ENCODE data around the gene EXOC2. TPM values are rescaled to one million over a fixed set of nuclear protein-coding genes. Genes with fewer than 3 reads are reported as not detected.

EXOC2 gene
- total RNA-seq, 4 donors from 2014 or later: 19.5 to 23.6 (median 20.9) TPM

DNA sequence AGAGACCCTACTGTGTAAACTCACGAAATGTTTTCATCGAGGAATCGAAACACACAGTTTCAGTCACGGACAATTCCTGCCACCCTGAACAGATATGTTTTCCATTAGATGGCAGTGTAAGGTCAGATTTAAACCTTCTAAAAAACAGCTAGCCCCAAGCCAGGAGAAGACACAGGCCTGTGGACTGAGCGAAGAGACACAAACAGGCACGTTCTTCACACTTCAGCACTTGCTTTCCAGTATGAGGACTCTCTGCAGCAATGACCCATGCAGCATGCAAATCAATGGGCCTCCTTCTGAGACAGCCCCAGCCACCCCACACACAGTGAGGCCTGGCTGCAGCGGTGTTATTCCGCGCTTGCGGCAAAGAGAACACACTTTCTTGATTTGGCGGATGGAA is 68.0 kb downstream of the EXOC2 start:
- no peak overlapping the region for H3K4me3 ChIP-seq (ENCODE audit: low read depth, poor library complexity, severe bottlenecking)
- 89 to 91% methylated on average over 11 of the region's 11 CpGs for WGBS, 2 donors
- intact Hi-C loops (cut with DNase I; ENCODE audit: low total_unique reads): no loop called here
- DNase-seq (ENCODE audit: low spot score in 2 of 2): no peak
- TF ChIP-seq POLR2A (IDR thresholded peaks at IDR 0.05): no peak
- TF ChIP-seq, protein P1, sequence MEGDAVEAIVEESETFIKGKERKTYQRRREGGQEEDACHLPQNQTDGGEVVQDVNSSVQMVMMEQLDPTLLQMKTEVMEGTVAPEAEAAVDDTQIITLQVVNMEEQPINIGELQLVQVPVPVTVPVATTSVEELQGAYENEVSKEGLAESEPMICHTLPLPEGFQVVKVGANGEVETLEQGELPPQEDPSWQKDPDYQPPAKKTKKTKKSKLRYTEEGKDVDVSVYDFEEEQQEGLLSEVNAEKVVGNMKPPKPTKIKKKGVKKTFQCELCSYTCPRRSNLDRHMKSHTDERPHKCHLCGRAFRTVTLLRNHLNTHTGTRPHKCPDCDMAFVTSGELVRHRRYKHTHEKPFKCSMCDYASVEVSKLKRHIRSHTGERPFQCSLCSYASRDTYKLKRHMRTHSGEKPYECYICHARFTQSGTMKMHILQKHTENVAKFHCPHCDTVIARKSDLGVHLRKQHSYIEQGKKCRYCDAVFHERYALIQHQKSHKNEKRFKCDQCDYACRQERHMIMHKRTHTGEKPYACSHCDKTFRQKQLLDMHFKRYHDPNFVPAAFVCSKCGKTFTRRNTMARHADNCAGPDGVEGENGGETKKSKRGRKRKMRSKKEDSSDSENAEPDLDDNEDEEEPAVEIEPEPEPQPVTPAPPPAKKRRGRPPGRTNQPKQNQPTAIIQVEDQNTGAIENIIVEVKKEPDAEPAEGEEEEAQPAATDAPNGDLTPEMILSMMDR (IDR thresholded peaks at IDR 0.05): no peak

DNA sequence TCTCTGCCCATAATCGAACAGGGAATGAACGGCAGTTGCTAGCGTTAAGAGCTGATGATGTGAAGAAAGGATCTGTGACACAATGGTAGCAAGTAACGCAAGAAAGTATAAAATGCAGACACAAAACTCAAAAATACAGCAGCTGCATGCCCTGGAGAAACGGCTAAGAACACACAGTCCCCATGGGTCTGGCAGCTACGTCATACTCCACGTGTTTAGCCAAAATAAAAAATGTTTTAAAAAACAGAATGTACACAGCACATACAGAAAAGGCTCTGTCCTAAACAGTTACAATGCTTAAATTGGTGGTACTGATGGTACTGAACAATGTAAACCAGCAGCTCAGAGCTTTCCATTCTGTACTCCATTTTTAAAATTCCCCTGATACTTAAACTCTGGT is 70.5 kb downstream of the EXOC2 start:
- WGBS, 2 donors: 90 to 92% methylated on average over 7 of the region's 7 CpGs
- no peak overlapping the region for H3K4me3 ChIP-seq (ENCODE audit: low read depth, poor library complexity, severe bottlenecking)

DNA sequence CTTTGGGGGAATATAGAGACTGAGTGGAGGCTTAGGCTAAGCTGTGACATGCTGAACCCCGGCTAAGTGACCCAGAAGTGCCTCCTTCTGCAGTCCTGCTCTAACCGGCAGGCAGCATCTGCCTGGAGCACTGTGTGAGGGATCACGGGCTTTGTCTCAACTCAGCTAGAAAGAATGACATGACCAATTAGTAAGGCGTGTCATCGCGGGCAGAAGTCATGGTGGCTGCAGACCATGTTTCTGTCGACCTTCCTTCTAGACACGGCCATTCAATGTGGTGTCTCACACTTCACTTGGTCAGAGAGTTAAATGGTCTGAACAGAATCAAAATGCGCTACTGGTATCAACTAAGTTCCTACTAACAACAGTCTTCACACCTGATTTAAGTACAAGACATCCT is 71.0 kb downstream of the EXOC2 start:
- TF ChIP-seq, protein P1 (IDR thresholded peaks at IDR 0.05): no peak
- TF ChIP-seq POLR2A (IDR thresholded peaks at IDR 0.05): no peak
- H3K4me3 ChIP-seq (ENCODE audit: low read depth, poor library complexity, severe bottlenecking): no peak overlapping the region
- DNase-seq (ENCODE audit: low spot score in 2 of 2): no peak
- WGBS, 2 donors: 89 to 92% methylated on average over 9 of the region's 9 CpGs
- intact Hi-C loops (cut with DNase I; ENCODE audit: low total_unique reads): no loop called here

More for the DNA sequence above, 70.5 kb downstream of the EXOC2 start:
- no peak for TF ChIP-seq POLR2A (IDR thresholded peaks at IDR 0.05)
- TF ChIP-seq, protein P1 (IDR thresholded peaks at IDR 0.05): no peak
- intact Hi-C loops (cut with DNase I; ENCODE audit: low total_unique reads): no loop called here
- no peak for DNase-seq (ENCODE audit: low spot score in 2 of 2)

DNA sequence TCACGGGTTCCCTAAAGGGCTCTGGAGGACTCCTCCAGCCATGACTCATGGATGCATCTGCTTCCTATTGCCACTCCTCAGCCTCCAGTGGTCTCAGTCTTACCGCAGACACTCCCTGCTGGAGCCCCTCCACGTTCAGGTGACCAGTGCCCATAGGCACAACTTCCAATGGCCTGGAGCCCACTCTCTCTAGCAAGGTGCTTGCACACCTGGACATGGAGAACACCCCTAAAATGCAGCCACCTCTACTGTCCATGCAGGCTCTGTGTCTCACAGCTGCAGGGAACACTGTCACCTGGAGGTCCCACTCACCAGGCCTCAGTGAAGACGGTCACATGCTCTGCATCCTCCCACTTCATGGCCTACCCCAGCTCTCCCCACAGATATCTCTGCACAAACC is 72.0 kb downstream of the EXOC2 start:
- 87 to 92% methylated on average over 4 of the region's 4 CpGs for WGBS, 2 donors
- intact Hi-C loops (cut with DNase I; ENCODE audit: low total_unique reads): no loop called here
- H3K4me3 ChIP-seq (ENCODE audit: low read depth, poor library complexity, severe bottlenecking): no peak overlapping the region
- TF ChIP-seq, protein P1 (IDR thresholded peaks at IDR 0.05): no peak
- no peak for TF ChIP-seq POLR2A (IDR thresholded peaks at IDR 0.05)
- no peak for DNase-seq (ENCODE audit: low spot score in 2 of 2)

DNA sequence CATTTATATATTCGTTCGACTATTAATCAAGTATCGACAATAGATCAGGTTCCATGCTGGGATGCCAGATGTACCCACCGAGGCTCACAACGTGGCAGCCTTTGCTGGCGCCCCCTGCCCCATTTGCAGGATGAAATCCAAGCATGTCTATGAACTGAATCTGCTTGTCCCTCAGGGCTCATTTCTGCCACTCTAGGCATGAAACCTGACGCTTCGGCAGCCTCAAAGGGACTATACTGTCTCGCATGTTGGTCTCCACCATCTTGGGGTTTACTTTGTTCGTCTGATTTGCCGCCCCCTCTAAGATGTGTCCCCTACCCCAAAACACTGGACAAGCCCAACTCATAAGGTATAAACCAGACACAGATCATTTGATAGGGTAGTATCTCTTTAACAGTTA is 72.8 kb downstream of the EXOC2 start:
- H3K4me3 ChIP-seq (ENCODE audit: low read depth, poor library complexity, severe bottlenecking): no peak overlapping the region
- no peak for DNase-seq (ENCODE audit: low spot score in 2 of 2)
- intact Hi-C loops (cut with DNase I; ENCODE audit: low total_unique reads): no loop called here
- WGBS, 2 donors: 94 to 95% methylated on average over 11 of the region's 11 CpGs
- TF ChIP-seq POLR2A (IDR thresholded peaks at IDR 0.05): no peak
- TF ChIP-seq, protein P1 (IDR thresholded peaks at IDR 0.05): no peak

DNA sequence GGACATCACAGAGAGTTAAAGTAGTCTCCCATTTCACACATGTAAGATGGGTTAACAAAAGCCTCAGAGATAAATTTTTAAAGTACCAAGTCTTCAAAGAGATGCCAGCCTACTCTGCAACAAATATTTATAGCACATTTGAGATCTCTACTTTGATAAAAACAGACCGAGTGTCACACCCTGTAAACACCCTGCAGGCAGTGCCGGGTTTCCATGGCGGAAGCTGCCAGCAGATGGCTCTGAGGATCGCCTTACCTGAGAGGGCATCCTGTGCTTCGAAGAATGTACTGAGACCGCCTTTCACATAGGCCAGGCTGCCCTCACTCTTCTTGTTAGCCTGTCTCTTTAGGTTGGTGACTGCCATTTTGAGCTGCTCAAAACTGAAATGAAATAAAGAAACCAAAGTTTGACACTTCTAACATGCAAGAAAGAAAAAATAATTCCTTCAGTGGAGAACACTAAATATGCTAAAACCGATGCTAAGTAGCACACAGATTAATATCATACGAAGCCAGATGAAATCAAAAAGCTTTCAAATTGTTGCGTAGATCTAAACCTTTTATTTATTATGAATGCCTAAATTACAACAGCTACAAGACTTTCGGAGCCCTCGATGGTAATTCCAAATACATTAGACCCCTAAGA is 75.4 kb downstream of the EXOC2 start:
- DNase-seq (ENCODE audit: low spot score in 2 of 2): peak in 1 of 2 donors; percentile 20
- 62 to 65% methylated on average over 11 of the region's 11 CpGs for WGBS, 2 donors

More for the DNA sequence above, 75.4 kb downstream of the EXOC2 start:
- TF ChIP-seq POLR2A (IDR thresholded peaks at IDR 0.05): no peak
- intact Hi-C loops (cut with DNase I; ENCODE audit: low total_unique reads): no loop called here
- H3K4me3 ChIP-seq (ENCODE audit: low read depth, poor library complexity, severe bottlenecking): no peak overlapping the region

Data from lower leg skin (tissue), 4 donors.